COR-L47 (cell line): Measurements from ENCODE around the gene EGFL7.
A peak's percentile ranks its signal among the peaks of the same experiment; 100 is the strongest.
"Not testable (repeated sequence)": the region's sequence is repeated elsewhere in the genome, so short reads cannot be mapped to it uniquely, and the experiment has no call there.

Experiments used
- DNase-seq: peaks from one replicate; lab custom pipeline; 2025; lab: John Stamatoyannopoulos, UW

EGFL7 gene

DNA sequence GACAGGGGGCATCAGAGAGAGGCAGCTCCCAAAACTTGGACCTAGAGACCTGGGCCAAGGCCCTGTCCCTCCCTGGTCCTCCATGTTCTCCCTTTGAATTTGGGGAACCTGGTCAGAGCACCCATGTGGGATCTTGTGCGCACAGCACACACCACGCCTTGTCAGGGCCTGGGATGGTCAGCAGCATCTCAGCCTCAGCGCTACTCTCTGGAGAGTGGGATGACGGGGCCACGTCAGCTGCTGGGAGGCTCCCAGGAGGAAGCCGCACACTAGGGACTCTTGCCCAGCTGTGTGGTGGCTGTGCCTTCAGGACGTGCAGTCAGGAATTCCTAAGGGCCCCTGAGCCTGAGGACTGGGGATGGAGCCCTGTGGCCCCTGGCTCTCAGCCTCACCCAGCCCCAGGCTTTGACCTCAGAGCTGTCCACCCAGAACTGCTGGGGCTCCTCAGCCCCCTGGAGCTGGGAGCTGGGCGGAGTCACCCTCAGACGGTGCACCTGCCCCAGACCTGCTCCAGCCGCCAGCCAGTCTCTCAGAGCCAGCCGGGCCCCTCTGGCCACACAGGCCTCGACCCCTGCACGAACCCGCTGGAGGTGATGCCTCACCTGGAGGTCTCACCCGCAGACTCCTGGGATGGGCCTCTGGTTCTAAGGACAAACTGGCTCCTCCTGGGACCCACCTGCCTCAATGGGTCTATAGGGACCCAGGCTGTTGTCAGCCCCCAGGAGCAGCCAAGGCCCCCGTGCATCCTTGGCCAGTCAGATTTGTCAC, 38.3 kb upstream of the EGFL7 start:
- no peak for DNase-seq

DNA sequence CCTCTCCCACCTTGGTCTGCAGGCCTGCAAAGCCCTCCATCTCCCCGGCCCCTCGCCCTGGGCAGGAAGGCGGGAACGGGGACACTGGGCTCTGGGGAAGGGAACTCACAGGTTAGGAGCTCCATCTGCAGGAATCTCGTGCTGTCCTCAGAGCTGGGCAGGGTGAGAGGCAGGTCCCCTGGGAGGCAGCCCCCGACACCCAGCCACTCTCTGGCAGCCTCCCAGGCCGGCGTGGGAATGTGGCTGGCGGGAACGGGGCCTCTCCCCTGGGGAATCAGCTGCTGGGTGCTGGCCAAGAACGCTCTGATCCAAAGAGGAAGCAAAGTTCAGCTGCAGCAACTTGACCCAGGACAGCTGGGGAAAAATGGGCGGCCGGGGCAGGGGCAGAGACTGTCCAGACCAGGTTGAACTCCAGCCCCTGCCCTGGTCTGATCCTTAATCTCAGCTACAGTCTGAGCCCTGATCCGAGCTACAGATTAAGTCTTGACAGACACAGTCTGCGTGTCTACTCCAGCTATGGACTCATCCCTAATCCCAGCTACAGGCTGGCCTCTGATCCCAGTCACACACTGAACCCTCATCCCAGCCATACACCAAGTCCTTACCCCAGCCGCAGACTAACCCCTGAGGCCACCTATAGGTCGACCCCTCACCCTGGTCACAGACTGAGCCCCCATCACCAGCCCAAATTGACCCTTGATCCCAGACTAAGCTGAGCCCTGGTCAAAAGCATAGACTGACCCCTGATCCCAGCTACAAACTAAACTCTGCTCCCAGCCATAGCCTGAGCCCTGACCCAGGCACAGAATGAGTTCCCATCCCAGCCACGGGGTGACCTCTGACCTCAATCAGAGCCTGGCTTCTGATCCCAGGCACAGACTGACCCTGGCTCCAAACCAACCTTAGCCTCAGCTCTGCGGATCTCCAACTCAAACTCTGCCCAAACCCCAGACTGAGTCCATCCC, 37.3 kb upstream of the EGFL7 start:
- DNase-seq = peak; percentile 26

DNA sequence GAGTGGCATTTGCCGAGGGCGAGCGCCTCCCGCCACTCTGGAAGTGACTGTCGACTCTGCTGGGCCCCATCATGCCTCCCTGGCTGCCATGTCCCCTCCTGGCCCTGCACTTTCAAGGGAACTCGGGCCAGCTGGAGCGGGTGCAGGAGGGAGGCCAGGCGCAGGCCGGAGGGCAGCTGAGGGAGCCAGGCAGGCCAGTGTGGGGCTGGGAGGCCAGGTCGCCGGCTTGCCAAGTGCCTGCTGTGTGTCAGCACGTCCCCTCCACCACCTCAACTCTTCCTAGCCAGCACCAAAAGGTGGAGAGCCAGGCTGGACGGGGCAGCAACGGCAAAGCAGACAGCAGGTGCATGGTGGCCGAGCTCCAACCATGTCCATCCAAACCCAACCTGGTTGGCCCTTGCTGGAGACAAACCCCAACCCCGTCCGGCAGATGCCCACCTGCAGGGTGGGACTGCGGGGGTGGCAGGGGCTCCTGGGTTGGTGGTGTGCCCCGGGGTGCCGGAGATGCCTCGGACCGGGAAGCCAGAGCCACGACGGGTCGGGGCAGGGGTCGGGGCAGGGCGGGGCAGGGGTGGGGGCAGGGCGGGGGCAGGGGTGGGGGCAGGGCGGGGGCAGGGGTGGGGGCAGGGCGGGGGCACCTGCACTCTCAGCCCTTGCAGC, 36.5 kb upstream of the EGFL7 start:
- DNase-seq = no peak

DNA sequence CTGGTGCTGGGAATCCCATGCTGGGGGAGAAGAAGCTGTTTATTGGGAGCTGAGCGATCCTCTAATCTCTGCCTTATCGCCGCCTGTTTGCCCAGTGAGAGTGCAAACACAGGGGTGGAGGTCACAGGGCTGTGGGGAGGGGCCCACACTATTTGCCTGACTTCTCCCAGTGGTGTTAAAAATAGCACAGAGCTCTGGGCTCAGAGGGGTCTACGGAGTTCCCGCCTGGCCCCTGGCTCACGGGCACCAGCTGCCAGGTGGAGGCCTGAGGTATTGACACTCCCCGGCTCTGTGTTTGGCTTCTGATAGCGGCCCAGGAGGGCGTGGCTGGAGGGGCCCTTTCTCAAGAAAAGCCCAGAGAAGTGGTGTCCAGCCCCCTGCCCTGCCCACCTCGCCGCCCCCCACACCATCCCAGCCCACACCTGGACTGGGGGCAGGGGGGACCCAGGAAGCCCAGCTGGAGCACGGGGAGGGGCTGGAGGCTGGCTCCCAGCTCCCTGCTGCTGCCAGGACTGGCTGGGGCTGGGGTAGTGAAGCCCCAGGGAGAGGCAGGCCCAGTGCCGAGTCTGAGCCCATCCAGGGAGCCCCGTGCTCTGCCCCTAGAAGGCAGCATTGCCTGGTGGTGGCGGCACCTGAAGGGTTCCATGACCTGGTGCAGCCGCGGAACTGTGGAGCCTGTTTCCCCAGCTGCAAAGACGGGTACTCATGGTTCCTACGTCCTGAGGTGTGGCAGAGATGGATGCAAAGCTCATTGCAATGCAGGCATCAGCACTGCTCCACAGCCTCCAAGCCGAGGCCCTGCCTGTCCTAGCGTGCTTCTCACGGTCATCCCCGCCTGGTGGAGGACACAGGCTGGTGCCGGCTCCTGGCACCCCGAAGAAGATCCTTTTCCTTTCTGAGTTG, 35.7 kb upstream of the EGFL7 start:
- peak; percentile 76 for DNase-seq

DNA sequence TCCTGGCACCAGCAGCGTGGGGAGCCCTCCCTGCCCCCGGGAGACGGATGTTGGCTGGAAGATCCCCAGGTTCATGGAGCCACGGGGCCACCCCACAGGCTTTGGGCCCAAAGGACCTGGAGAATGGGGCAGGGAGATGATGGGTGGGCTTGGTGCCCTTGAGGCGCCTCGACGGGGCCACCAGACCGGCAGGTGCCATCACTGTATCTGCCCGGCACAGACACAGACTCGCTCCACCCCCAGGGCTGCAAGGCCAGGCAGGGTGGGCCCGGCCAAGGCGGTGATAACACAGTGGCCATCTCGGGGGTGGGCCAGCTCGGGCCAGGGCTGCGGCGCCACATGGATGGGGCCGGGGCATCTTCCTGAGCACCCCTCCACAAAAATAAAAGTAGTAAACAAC, 35.0 kb upstream of the EGFL7 start:
- DNase-seq = no peak

DNA sequence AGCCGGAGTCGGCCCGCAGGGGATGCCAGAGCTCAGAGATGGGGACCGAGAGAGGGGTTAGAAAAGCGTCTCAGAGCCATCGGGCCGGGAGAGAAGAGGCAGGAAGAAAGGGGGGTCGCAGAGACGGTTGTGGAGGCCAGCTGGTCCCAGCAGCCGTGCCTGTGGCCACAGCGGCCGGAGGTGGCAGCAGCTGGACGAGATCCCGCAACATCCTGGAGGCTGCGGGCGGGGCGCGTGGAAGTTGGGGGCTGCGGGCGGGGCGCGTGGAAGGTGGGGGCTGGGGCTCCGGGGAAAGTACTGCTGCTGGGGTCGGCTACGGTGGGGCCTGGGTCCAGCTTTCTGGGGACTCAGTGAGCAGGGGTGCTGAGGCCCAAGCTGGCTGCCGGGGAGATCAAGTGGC, 34.4 kb upstream of the EGFL7 start:
- no peak for DNase-seq

DNA sequence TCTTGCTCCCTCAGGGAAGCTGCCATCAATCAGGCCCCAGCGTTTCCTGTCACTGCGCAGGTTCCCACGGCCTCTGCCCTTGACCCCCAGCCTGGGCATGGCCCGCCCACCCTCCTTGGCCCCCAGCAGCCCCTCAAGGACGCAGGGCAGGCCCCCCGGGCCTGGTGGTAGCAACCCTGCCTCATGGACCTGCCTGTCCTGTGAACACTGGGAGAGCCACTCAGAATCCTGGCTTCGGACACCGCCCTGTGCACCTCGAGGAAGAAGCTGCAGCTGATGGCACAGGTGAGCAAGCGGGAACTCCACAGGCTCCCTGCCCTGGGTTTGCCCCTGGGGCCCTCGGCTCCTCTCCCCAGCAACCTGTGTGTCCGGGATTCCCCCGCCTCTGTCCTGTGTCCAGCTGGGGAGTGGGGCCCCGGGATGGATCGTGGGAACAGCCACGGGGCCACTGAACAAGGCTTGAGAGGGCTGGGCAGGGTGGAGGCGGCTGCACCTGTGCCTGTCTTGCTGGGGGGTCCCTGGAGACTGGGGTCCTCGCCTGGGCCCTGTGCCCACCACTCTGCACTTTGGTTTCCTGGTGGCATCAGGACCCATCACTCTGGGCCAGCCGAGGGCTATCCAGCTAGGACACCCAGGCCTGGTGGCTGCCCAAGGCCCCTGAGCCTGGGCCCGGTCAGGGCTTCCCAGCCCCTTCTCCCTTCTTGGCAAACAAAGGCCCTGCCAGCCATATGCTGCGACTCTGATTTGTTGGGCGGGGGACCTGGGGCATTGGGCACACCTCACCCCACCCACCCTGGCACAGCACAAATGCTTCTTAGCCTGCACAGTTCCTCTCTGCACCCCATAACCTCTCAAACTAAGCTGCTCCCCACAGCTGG, 33.5 kb upstream of the EGFL7 start:
- DNase-seq = no peak

DNA sequence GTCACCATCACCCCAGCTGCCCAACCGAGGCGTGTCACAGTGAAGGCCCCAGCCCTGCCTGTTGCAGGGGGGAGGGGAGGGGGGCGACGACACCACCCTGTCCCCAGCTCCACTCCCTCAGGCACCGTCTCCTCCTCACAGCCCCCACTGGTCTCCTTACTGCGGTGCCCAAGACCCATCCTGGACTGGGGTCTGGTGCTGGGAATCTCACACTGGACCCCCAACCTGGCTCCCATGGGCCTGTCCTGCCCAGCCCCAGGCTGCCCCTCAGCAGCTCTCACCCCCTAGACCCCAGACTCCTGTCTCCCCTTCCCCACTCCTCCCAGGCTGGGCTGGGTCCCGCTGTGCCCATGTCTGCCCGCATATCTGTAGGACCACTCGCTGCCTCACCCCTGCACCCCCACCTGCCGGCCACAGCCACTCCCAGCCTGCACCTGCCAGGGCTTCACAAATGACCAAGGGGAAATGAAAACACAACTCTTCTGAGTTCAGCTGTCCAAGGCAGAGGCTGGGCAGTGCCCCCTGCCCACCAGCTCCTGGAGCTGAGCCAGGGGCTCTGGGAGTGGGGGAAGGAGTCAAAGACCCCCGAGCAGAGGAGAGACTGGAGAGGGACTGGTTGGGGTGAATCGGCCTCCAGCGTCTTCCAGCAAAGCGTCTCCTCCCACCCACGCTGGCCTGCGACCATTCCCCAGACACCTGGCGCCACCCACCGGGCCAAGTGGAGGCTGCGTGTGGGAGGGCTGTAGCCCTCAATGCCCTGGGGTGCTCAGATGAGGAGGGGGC, 32.6 kb upstream of the EGFL7 start:
- peak; percentile 60 for DNase-seq

DNA sequence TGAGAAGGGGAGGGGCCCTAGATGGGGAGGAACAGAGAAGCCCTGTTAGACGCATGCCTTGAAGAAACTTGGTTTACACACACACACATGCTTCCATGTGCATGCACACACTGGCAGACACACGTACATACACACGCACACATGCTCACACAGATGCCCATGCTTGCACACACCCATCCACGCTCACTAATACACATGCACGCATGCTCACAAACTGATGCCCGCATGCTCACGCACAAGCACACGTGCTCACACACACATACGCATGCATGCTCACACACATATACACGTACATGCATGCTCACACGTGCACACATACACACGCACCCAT, 32.1 kb upstream of the EGFL7 start:
- no peak for DNase-seq

DNA sequence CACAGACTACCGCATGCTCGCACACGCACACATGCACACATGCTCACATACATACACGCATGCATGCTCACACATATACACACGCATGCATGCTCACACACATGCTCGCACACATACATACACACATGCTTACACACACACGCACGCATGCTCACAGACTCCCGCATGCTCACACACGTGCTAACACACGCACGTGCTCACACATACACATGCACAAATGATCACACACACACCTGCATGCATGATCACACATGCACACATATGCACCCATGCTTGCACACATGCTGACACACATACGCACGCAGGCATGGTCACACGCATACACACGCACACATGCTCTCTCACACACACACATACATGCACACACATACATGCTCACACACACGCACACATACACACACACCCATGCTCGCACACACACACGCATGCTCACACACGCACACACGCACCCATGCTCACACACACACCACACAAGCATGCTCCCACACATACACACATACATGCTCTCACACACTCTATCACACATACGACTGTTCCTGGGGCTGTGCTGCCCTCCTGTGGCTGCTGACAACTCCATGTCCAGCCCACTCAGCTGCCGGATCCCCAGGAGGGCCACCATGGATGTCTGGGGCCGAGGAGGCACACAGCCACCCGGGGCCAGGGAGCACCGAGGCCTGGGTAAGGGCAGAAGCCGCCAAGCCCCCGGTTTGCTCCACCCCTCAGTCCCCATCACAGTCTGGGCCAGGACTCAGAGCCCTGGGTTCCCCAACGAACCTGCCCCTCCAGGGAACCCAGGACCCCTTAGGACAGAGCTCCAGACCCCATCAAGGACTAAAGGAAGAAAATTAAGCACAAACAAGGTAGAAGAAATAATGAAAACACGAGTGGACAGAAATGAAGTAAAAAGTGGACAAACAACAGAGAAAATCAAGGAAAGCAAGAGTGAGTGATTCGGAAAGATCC, 31.4 kb upstream of the EGFL7 start:
- peak; percentile 75 for DNase-seq

DNA sequence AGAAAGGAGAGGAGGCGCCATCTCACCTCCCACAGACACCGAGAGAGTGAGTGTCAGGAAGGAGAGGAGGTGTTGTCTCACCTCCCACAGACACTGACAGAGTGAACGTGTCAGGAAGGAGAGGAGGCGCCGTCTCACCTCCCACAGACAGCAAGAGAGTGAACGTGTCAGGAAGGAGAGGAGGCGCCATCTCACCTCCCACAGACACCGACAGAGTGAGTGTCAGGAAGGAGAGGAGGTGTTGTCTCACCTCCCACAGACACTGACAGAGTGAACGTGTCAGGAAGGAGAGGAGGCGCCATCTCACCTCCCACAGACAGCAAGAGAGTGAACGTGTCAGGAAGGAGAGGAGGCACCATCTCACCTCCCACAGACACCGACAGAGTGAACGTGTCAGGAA, 30.6 kb upstream of the EGFL7 start:
- not testable (repeated sequence) for DNase-seq

DNA sequence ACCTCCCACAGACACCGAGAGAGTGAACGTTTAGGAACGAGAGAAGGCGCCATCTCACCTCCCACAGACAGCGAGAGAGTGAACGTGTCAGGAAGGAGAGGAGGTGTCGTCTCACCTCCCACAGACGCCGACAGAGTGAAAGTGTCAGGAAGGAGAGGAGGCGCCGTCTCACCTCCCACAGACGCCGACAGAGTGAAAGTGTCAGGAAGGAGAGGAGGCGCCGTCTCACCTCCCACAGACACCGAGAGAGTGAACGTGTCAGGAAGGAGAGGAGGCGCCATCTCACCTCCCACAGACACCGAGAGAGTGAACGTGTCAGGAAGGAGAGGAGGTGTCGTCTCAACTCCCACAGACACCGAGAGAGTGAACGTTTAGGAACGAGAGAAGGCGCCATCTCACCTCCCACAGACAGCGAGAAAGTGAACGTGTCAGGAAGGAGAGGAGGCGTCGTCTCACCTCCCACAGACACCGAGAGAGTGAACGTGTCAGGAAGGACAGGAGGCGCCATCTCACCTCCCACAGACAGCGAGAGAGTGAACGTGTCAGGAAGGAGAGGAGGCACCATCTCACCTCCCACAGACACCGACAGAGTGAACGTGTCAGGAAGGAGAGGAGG, 30.1 kb upstream of the EGFL7 start:
- DNase-seq = not testable (repeated sequence)

DNA sequence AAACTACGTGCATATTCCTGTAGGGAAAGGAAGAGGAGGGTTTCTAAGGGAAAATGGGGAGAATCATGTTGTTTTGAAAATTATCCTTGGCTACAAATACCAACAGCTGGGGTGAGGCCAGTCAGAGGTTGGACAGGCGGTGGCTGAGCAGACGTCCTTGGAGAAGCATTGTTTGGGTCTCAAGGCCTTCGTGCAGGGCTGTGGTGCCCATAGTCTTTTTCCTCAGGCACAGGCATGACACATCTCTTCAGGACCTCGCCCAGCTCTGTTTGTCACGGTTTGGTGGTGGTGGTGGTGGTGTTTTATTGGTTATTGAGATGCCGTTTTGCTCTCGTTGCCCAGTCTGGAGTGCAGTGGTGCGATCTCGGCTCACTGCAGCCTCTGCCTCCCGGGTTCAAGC, 27.8 kb upstream of the EGFL7 start:
- no peak for DNase-seq

DNA sequence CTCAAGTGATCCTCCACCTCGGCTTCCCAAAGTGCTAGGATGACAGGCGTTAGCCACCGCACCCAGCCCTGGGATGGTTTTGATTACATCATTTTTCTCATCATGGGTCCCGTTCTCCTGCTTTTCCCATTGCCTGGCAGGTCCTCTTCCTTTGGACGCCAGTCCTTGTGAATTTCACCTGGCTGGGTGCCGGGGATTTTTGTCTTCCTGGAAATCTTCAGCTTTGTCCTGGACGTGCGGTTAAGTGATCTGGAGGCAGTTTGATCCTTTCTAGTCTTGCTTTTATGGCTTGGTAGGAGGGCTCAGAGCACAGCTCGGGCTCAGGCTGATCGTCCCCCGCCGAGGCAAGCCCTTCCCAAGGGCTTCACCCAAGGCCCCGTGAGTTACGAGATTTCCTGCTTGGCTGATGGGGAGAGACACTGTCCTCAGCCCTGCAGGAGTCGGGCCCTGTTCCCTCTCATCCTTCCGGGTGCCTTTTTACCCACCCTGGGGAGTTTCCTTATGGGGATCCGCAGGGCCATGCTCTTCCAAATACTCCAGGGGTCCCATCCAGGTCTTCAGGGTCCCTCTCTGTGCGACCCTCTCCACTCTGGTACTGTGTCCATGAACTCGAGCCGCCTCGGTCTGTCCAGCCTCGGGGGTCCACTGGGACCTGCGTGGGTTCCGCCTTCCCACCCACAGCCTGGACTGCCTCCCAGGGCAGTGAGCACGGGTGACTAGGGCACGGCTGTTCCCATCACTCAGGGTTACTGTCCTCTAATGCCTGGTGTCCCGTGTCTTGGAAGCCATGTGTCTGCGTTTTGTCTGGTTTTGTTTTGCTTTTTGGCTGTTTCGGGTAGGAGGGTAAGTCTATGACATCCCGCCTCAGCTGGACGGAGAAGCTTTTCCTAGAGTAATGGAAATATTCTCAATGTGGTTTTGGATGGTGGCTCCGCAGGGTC, 22.3 kb upstream of the EGFL7 start:
- no peak for DNase-seq

DNA sequence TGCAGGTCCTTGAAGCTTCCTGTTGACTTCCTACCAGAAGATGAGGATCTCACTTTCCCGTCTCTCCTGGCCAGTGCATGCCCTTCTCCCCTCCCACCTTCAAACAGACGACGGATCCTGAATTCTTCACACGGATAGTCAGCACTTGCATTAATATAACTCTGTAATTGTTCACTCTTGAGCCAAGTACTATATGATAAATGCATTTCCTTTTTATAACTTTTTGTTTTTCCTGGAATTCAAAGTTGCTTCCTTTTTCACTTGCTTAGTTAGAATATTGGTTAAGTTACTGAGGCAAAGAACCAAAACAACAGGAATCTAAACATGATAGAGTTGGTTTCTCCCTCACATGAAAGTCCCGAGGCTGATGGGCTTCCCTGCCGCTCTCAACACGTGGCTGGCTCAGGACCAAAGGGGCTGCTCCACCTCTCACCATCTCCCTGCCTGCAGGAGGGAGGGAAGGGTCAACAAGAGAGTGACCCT, 20.2 kb upstream of the EGFL7 start:
- no peak for DNase-seq

DNA sequence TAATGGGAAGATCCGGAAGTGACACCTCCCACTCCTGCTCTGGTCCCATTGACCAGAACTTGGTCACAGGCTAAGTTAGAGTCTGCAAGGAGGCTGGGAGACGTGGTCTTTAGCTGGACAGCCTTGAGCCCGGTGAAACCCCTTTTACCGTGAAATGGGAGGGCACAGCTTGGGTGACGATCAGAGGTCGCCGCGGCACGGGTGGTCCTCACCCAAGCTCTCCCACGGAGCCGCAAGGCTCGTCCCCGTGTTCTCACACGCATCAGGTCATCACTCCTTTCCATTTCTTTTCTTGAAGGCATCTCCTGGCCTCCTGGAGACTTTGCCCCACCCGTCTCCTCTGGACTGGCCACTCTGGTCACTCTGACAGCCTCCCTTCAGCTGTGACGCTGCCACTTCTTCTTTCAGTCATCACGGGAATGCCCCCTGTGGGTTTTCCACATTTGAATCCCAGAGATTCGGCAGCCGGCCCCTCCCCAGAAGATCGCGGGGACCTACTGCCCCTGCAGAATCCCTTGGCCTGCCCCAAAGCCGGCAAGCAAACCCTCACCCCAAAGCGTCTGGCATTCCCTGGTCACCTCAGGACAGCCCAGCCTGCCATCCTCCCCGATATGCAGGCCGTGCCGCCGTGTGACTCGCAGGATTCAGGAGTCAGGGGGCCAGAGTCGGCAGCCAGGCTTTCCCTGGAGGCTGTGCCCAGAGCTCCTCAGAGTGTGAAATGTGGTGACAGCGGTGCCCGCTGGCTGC, 18.9 kb upstream of the EGFL7 start:
- no peak for DNase-seq

DNA sequence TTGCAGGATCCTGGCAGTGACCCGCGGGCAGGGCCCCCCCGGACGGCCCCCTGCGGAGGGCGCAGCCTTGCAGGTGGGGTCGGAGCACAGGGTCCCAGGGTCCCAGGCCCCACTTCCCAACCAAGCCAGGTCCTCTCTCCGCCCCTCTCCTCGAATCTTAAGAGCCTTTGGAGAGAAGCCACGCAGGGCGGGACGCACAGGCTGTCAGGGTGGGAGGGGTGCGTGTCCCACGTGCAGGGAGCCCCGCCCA, 18.4 kb upstream of the EGFL7 start:
- DNase-seq = peak; percentile 59
